ENCODE results near the gene OLFML3. TPM values are rescaled to one million over a fixed set of nuclear protein-coding genes. Genes with fewer than 3 reads are reported as not detected.

OLFML3 gene
- polyA plus RNA-seq, 1 donor = 54.9 TPM

DNA sequence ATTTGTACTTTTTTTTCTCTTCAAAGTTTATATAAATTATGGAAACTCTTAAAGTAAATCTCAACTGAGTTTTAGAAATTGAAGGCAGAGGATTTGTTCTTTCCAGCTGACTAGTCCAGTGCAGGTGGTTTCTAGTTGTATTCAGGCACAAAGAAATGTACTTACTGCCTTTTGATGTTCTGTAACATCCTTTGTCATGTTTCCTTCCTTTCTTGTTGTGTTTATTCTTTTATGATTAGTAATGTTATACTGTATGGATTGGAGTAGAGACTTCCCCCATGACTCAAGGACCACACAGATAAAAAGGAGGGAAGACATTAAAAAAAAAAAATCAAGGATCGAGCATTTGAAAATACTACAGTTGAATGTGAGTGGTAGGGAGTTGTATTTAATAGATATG is 42.1 kb upstream of the OLFML3 start:
- no peak for DNase-seq
- Histone ChIP-seq H3K36me3 (ENCODE audit: control insufficient read depth, insufficient read depth, low read length) (peaks cover 16% of the 10 kb centered on the region), H3K27me3 (ENCODE audit: control insufficient read depth, insufficient read depth, low read length) (no peaks in the 10 kb centered on the region), H3K27ac (ENCODE audit: low read length) (no peak overlapping the region), H3K9me3 (ENCODE audit: control insufficient read depth, low read depth, low read length) (no peaks in the 10 kb centered on the region), H3K4me3 (ENCODE audit: low read length) (no peak overlapping the region), H3K4me1 (ENCODE audit: control insufficient read depth, insufficient read depth, low read length) (no peaks in the 10 kb centered on the region)
- 88% methylated on average over 1 of the region's 1 CpG for WGBS (ENCODE audit: insufficient coverage, low lambda C conversion rate)

DNA sequence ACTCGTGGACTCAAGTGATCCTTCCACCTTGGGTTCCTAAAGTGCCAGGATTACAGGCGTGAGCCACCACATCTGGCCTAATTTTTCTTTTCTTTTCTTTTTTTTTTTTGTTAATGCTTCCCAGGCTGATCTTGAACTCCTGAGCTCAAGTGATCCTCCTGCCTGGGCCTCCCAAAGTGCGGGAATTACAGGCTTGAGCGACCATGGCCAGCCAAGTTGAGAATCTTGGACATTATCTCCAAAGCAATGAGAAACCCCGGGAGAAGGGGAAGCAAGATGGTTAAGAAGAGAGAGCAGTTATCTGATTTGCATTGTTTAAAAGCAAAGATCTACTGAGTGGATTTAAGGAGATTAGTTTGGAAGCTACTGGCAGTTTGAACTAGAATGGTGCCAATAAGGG is 41.1 kb upstream of the OLFML3 start:
- no peak for DNase-seq
- Histone ChIP-seq H3K36me3 (ENCODE audit: control insufficient read depth, insufficient read depth, low read length) (peaks cover 16% of the 10 kb centered on the region), H3K4me3 (ENCODE audit: low read length) (no peak overlapping the region), H3K4me1 (ENCODE audit: control insufficient read depth, insufficient read depth, low read length) (no peaks in the 10 kb centered on the region), H3K27me3 (ENCODE audit: control insufficient read depth, insufficient read depth, low read length) (no peaks in the 10 kb centered on the region), H3K9me3 (ENCODE audit: control insufficient read depth, low read depth, low read length) (no peaks in the 10 kb centered on the region), H3K27ac (ENCODE audit: low read length) (no peak overlapping the region)
- 100% methylated on average over 1 of the region's 5 CpGs for WGBS (ENCODE audit: insufficient coverage, low lambda C conversion rate)

DNA sequence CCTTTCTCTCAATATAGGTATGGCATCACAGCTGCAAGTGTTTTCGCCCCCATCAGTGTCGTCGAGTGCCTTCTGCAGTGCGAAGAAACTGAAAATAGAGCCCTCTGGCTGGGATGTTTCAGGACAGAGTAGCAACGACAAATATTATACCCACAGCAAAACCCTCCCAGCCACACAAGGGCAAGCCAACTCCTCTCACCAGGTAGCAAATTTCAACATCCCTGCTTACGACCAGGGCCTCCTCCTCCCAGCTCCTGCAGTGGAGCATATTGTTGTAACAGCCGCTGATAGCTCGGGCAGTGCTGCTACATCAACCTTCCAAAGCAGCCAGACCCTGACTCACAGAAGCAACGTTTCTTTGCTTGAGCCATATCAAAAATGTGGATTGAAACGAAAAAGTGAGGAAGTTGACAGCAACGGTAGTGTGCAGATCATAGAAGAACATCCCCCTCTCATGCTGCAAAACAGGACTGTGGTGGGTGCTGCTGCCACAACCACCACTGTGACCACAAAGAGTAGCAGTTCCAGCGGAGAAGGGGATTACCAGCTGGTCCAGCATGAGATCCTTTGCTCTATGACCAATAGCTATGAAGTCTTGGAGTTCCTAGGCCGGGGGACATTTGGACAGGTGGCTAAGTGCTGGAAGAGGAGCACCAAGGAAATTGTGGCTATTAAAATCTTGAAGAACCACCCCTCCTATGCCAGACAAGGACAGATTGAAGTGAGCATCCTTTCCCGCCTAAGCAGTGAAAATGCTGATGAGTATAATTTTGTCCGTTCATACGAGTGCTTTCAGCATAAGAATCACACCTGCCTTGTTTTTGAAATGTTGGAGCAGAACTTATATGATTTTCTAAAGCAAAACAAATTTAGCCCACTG is 38.7 kb upstream of the OLFML3 start:
- Histone ChIP-seq H3K27me3 (ENCODE audit: control insufficient read depth, insufficient read depth, low read length) (no peaks in the 10 kb centered on the region), H3K27ac (ENCODE audit: low read length) (no peak overlapping the region), H3K4me1 (ENCODE audit: control insufficient read depth, insufficient read depth, low read length) (no peaks in the 10 kb centered on the region), H3K36me3 (ENCODE audit: control insufficient read depth, insufficient read depth, low read length) (peaks cover 24% of the 10 kb centered on the region), H3K4me3 (ENCODE audit: low read length) (no peak overlapping the region), H3K9me3 (ENCODE audit: control insufficient read depth, low read depth, low read length) (no peaks in the 10 kb centered on the region)
- 80% methylated on average over 1 of the region's 16 CpGs for WGBS (ENCODE audit: insufficient coverage, low lambda C conversion rate)
- DNase-seq = peak in 1 of 2 donors; percentile 5

DNA sequence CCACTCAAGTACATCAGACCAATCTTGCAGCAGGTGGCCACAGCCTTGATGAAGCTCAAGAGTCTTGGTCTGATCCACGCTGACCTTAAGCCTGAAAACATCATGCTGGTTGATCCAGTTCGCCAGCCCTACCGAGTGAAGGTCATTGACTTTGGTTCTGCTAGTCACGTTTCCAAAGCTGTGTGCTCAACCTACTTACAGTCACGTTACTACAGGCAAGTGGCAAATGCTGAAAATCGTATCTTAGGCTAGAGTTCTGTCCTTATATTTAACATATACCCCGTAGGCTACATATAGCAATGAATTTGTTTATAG is 38.1 kb upstream of the OLFML3 start:
- 100% methylated on average over 1 of the region's 7 CpGs for WGBS (ENCODE audit: insufficient coverage, low lambda C conversion rate)
- no peaks in the 10 kb centered on the region for H3K9me3 ChIP-seq (ENCODE audit: control insufficient read depth, low read depth, low read length)
- DNase-seq = no peak
- no peak overlapping the region for H3K27ac ChIP-seq (ENCODE audit: low read length)
- H3K27me3 ChIP-seq (ENCODE audit: control insufficient read depth, insufficient read depth, low read length) = no peaks in the 10 kb centered on the region
- H3K36me3 ChIP-seq (ENCODE audit: control insufficient read depth, insufficient read depth, low read length) = peaks cover 24% of the 10 kb centered on the region
- no peak overlapping the region for H3K4me3 ChIP-seq (ENCODE audit: low read length)
- H3K4me1 ChIP-seq (ENCODE audit: control insufficient read depth, insufficient read depth, low read length) = peaks cover 3% of the 10 kb centered on the region

DNA sequence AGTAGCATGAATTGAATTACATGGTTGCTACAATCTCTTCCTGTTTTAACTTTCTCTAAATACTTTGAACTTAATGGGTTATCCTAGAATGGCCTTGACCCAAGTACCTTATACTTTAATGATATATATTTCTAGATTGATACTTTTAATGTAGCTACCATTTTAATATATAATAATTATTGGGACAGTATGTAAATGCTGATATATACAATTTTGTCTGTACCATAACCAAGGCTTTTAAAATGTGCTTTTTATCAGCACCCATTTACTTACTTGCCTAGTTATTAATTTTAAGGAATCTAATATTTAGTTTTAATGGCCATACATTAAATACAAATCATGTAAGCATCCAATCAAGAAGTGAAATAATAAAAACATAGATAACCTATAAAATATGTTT is 36.7 kb upstream of the OLFML3 start:
- Histone ChIP-seq H3K4me3 (ENCODE audit: low read length) (no peak overlapping the region), H3K36me3 (ENCODE audit: control insufficient read depth, insufficient read depth, low read length) (peaks cover 24% of the 10 kb centered on the region), H3K9me3 (ENCODE audit: control insufficient read depth, low read depth, low read length) (no peaks in the 10 kb centered on the region), H3K27me3 (ENCODE audit: control insufficient read depth, insufficient read depth, low read length) (no peaks in the 10 kb centered on the region), H3K27ac (ENCODE audit: low read length) (no peak overlapping the region), H3K4me1 (ENCODE audit: control insufficient read depth, insufficient read depth, low read length) (peaks cover 9% of the 10 kb centered on the region)
- DNase-seq = no peak

DNA sequence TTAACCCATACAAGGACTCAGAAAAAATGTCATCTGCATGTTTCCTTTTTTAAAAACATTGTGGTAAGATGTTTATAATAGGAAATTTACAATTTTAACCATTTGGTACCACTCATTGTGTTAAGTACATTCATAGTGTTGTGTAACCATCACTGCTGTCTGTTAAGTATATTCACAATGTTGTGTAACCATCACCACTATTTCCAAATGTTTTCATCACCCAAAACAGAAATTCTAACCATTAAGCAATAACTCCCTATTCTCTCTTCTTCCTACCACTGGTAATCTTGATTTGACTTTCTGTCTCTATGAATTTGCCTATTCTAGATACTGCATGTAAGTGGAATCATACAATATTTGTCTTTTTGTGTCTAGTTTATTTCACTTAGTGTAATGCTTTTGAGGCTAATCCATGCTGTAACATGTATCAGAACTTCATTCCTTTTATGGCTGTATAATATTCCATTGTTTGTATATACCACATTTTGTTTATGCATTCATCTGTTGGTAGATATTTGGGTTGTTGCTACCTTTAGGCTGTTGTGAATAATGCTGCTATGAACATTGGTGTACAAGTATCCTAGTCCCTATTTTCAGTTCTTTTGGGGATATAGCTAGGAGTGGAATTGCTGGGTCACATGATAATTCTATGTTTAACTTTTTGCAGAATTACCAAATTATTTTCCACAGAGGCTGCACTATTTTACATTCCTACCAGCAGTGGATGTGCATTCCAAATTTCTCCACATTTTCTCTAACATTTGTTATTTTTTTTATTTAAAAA is 36.1 kb upstream of the OLFML3 start:
- no peak overlapping the region for H3K27ac ChIP-seq (ENCODE audit: low read length)
- no peaks in the 10 kb centered on the region for H3K27me3 ChIP-seq (ENCODE audit: control insufficient read depth, insufficient read depth, low read length)
- peaks cover 24% of the 10 kb centered on the region for H3K36me3 ChIP-seq (ENCODE audit: control insufficient read depth, insufficient read depth, low read length)
- H3K4me1 ChIP-seq (ENCODE audit: control insufficient read depth, insufficient read depth, low read length) = peaks cover 15% of the 10 kb centered on the region
- H3K9me3 ChIP-seq (ENCODE audit: control insufficient read depth, low read depth, low read length) = no peaks in the 10 kb centered on the region
- no peak for DNase-seq
- H3K4me3 ChIP-seq (ENCODE audit: low read length) = no peak overlapping the region

DNA sequence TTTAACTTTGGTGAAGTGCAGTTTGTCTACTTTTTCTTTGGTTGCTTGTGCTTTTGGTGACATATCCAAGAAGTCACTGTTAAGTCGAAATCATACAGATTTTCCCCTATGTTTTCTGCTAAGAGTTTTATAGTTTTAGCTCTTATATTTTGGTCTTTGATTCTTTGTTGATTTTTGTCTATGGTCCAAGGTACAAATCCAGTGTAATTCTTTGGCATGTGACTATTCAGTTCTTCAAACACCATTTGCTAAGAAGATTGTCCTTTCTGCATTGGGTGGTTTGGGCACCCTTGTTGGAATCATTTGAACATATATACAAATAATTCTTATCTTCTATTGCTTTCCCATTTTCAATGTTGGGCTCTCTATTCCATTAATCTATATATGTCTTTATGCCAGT is 33.9 kb upstream of the OLFML3 start:
- H3K4me3 ChIP-seq (ENCODE audit: low read length) = no peak overlapping the region
- peaks cover 16% of the 10 kb centered on the region for H3K4me1 ChIP-seq (ENCODE audit: control insufficient read depth, insufficient read depth, low read length)
- 100% methylated on average over 1 of the region's 1 CpG for WGBS (ENCODE audit: insufficient coverage, low lambda C conversion rate)

DNA sequence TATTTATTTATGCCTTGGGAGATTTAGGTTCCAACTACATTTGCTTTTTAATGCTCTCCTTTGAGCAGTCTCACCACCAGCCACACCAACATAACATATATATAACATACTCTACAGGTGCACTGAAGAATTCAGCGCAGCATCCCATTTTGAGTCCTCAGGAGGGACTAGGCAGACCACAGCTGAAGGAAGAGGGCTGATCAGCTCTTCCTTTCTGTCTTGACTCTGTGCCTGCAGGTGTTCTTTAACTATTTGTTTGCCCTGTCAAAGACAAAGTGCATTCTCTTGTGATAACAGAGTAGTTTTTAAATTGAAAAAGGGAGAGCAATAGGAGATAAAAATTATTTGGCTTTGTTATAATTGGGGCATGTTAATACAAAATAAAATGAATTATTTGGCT is 33.2 kb upstream of the OLFML3 start:
- no peak overlapping the region for H3K4me3 ChIP-seq (ENCODE audit: low read length)
- WGBS (ENCODE audit: insufficient coverage, low lambda C conversion rate) = no CpG with 5 or more reads among the region's 1 CpG
- no peak for DNase-seq
- H3K9me3 ChIP-seq (ENCODE audit: control insufficient read depth, low read depth, low read length) = no peaks in the 10 kb centered on the region
- peaks cover 16% of the 10 kb centered on the region for H3K4me1 ChIP-seq (ENCODE audit: control insufficient read depth, insufficient read depth, low read length)
- no peak overlapping the region for H3K27ac ChIP-seq (ENCODE audit: low read length)
- H3K27me3 ChIP-seq (ENCODE audit: control insufficient read depth, insufficient read depth, low read length) = no peaks in the 10 kb centered on the region
- peaks cover 14% of the 10 kb centered on the region for H3K36me3 ChIP-seq (ENCODE audit: control insufficient read depth, insufficient read depth, low read length)

More for the DNA sequence above, 33.9 kb upstream of the OLFML3 start:
- Histone ChIP-seq H3K27ac (ENCODE audit: low read length) (no peak overlapping the region), H3K27me3 (ENCODE audit: control insufficient read depth, insufficient read depth, low read length) (no peaks in the 10 kb centered on the region), H3K36me3 (ENCODE audit: control insufficient read depth, insufficient read depth, low read length) (peaks cover 22% of the 10 kb centered on the region), H3K9me3 (ENCODE audit: control insufficient read depth, low read depth, low read length) (no peaks in the 10 kb centered on the region)
- no peak for DNase-seq

DNA sequence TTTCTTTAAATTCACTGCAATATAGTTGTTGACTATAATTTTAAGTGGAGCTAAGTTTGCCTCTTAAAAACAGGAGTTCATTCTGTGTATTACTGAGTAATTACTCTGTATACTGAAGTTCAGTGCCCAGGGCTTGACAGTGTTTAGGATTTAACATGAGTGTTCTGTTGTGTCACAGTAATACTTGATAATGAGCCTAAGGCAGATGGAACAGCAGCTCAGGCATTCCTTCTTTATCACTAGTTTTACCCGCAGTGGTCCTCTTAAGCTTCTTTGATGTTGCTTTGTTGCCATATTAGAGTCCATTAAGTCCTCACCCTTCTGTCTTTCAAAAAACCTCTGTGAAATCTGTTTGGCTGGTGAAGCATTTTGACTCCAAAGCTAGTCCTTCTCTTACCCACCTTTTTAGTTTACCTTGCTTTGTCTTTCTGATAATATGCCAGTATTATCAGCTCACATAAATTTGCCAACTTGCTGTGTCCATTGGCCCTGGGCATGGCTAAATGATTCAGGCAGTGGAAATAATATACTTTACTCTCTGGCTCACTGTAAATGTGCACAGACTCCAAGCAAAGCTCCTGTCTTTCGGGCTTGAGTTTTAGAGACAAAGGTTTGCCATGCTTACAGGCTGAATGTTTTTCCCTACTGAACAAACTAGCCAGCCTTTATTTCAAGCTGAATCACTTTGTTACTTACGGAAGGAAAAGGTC is 32.4 kb upstream of the OLFML3 start:
- Histone ChIP-seq H3K4me3 (ENCODE audit: low read length) (no peak overlapping the region), H3K36me3 (ENCODE audit: control insufficient read depth, insufficient read depth, low read length) (peaks cover 11% of the 10 kb centered on the region), H3K27me3 (ENCODE audit: control insufficient read depth, insufficient read depth, low read length) (no peaks in the 10 kb centered on the region), H3K4me1 (ENCODE audit: control insufficient read depth, insufficient read depth, low read length) (peaks cover 16% of the 10 kb centered on the region), H3K27ac (ENCODE audit: low read length) (no peak overlapping the region), H3K9me3 (ENCODE audit: control insufficient read depth, low read depth, low read length) (no peaks in the 10 kb centered on the region)
- DNase-seq = no peak
- no CpG with 5 or more reads among the region's 3 CpGs for WGBS (ENCODE audit: insufficient coverage, low lambda C conversion rate)

DNA sequence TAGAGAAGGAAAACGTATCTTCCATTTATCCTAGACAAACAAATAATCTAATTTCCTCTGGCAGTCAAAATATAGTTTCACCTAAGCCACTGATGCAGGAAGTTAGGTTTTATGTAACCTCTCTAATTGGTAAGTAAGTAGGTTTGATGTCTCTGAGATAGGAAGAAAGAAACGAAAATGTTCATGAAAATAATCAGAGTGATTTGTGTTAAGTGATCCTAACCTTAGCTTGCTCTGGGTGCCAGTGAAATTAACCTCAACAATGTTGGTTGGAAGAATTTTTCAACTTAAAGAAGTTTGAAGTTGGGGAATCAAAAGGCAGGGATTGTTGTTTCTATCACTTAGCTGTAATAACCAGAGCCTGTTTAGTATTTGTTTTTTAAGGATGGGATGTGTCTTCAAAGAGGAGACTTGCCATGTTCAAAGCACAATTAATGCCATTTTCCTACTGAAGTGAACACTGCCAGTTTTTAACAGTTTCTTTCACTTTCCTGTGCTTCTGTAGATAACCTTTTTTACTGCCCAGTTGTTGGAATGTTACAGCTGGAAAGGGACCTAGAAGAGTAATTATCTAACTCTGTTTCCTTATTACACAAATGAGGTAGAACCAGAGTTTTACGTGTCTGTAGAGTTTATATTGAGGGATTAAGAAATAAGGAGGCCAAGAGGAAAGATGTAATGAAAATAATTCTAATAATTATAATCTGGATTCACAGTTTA is 31.7 kb upstream of the OLFML3 start:
- no peaks in the 10 kb centered on the region for H3K27me3 ChIP-seq (ENCODE audit: control insufficient read depth, insufficient read depth, low read length)
- DNase-seq = peak; percentile 5 to 51
- H3K4me3 ChIP-seq (ENCODE audit: low read length) = no peak overlapping the region
- H3K4me1 ChIP-seq (ENCODE audit: control insufficient read depth, insufficient read depth, low read length) = peaks cover 16% of the 10 kb centered on the region
- peaks cover 8% of the 10 kb centered on the region for H3K36me3 ChIP-seq (ENCODE audit: control insufficient read depth, insufficient read depth, low read length)
- WGBS (ENCODE audit: insufficient coverage, low lambda C conversion rate) = no CpG with 5 or more reads among the region's 3 CpGs
- peak overlapping the region; percentile 9 for H3K27ac ChIP-seq (ENCODE audit: low read length)
- H3K9me3 ChIP-seq (ENCODE audit: control insufficient read depth, low read depth, low read length) = no peaks in the 10 kb centered on the region

All from large intestine (tissue), 3 donors.